Neural cell (in vitro differentiated cells): ENCODE data around the gene GPHN.

Source experiments
- CTCF ChIP-seq: fragments of 450-650 bp; IDR thresholded peaks from 2 replicates; pipeline ENCODE4 v1.5.1; 2014; ENCODE audit warnings: antibody characterized with exemption, mild to moderate bottlenecking, moderate library complexity; ENCODE audit not compliant: poor library complexity, severe bottlenecking
- EP300 ChIP-seq: fragments of 450-650 bp; conservative IDR thresholded peaks from 2 replicates; pipeline ENCODE4 v1.6.1; 2014; ENCODE audit warnings: antibody characterized with exemption, mild to moderate bottlenecking, moderate library complexity; ENCODE audit not compliant: poor library complexity, severe bottlenecking
- EZH2 ChIP-seq: fragments of 200-600, 300-800 bp; shearing (Covaris generic), sonication (generic); IDR thresholded peaks from 2 replicates; pipeline ENCODE4 v1.6.1; 2014; ENCODE audit warnings: antibody characterized with exemption, low read length, borderline replicate concordance, mild to moderate bottlenecking; ENCODE audit not compliant: insufficient read depth, poor library complexity, severe bottlenecking
- MXI1 ChIP-seq: fragments of 450-650 bp; conservative IDR thresholded peaks from 2 replicates; pipeline ENCODE4 v1.6.1; 2014; ENCODE audit warnings: antibody characterized with exemption, mild to moderate bottlenecking; ENCODE audit not compliant: poor library complexity, severe bottlenecking
- POLR2AphosphoS5 ChIP-seq: IDR thresholded peaks from 2 replicates; pipeline ENCODE4 v1.6.1; 2012
- RAD21 ChIP-seq: fragments of 450-650 bp; conservative IDR thresholded peaks from 2 replicates; pipeline ENCODE4 v1.6.1; 2014; ENCODE audit warnings: antibody characterized with exemption, mild to moderate bottlenecking, moderate library complexity
- REST ChIP-seq: IDR thresholded peaks from 2 replicates; pipeline ENCODE4 v1.6.1; 2012; ENCODE audit warnings: borderline replicate concordance
- SMC3 ChIP-seq: fragments of 450-650 bp; conservative IDR thresholded peaks from 2 replicates; pipeline ENCODE4 v1.6.1; 2014; ENCODE audit warnings: antibody characterized with exemption, mild to moderate bottlenecking, moderate library complexity; ENCODE audit not compliant: poor library complexity
- TAF1 ChIP-seq: IDR thresholded peaks from 2 replicates; pipeline ENCODE4 v1.6.1; 2012; ENCODE audit warnings: low read depth

GRCh38 chr14:66857867-66858266 lies 349.9 kb downstream of the GPHN start:
- TF ChIP-seq EZH2: no peak
- no peak for TF ChIP-seq POLR2AphosphoS5
- no peak for TF ChIP-seq CTCF
- no peak for TF ChIP-seq MXI1
- TF ChIP-seq EP300: no peak
- TF ChIP-seq TAF1: no peak
- TF ChIP-seq RAD21: no peak
- no peak for TF ChIP-seq REST
- TF ChIP-seq SMC3: no peak
